Measurements from ENCODE around the gene PHF2.

The PHF2 gene

DNA sequence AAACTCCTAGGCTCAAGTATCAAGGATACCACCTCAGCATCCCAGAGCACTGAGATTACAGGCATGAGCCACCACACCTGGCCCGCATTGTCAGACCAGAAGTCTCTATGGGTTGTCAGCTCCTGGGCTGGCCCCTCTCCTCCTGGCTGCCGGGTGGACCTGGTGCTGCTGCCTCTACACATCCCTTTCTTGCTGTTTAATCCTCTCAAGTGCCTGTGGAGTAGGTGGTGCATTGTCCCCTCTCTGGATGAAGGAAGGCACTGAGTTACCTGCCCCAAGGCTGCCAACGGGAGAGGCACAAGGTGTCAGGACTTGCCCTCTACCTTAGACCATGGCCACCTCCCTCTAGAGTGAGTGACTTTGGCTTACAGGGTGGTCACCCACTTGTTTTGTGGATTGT is 37.4 kb downstream of the PHF2 start:
- TF ChIP-seq ZNF274 (IDR thresholded peaks at IDR 0.05; ENCODE audit: low read depth, low read length) = no peak
- no peak overlapping the region for H3K4me3 ChIP-seq (ENCODE audit: low read length)

DNA sequence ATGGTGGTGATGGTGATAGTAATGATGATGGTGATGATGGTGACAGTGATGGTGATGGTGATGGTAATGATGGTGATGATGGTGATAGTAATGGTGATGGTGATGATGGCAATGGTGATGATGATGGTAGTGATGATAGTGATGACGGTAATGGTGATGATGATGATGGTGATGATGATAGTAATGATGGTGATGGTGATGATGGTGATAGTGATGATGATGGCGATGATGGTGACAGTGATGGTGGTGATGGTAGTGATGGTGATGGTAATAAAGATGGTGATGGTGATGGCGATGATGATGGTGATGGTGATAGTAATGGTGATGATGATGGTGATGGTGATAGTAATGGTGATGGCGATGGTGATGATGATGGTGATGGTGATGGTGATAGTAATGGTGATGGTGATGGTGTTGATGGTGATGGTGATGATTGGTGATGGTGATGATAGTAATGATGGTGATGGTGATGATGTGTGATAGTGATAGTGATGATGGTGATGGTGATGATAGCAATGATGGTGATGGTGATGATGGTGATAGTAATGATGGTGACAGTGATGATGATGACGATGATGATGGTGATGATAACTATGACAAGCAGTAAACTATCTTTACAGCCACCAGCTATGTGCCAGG is 38.6 kb downstream of the PHF2 start:
- no peak for TF ChIP-seq ZNF274 (IDR thresholded peaks at IDR 0.05; ENCODE audit: low read depth, low read length)
- no peak overlapping the region for H3K4me3 ChIP-seq (ENCODE audit: low read length)

DNA sequence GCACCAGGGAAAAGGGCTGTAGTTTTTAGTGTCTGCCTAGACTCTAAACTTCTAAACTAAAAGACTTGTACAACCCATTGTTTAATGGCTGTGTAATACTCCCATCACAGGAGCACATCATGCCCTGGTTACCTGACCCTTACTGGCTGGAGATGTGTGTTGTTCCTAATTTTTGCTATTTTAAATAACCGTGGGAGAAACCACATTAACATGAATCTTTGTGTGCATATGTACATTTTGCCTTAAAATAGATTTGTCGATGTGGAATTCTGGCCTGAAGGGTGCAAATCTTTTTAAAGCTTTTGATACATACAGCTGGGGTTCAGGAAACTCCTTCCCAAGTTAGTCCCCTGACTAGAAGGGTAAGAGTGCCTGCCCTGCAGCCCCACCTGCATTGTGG is 39.7 kb downstream of the PHF2 start:
- no peak overlapping the region for H3K4me3 ChIP-seq (ENCODE audit: low read length)
- no peak for TF ChIP-seq ZNF274 (IDR thresholded peaks at IDR 0.05; ENCODE audit: low read depth, low read length)

DNA sequence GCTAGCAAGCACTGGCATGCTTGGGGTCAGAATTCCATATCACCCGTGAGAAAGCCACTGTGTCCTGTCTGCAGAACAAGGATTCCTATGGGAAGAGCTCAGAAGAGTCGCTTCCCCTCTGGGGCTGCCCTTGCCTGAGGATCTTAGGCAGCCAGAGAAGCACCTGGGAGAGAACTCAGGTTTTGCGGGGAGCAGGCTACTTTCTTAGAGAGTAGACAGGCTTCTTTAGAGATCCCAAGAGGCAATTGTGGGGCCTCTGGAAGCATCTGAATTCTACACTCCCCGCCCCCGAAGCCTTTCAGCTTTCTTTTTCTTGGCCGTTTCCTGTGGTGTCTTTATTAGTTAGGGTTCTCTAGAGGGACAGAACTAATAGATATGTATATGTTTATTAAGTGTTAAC is 40.9 kb downstream of the PHF2 start:
- TF ChIP-seq ZNF274 (IDR thresholded peaks at IDR 0.05; ENCODE audit: low read depth, low read length) = no peak
- H3K4me3 ChIP-seq (ENCODE audit: low read length) = no peak overlapping the region

DNA sequence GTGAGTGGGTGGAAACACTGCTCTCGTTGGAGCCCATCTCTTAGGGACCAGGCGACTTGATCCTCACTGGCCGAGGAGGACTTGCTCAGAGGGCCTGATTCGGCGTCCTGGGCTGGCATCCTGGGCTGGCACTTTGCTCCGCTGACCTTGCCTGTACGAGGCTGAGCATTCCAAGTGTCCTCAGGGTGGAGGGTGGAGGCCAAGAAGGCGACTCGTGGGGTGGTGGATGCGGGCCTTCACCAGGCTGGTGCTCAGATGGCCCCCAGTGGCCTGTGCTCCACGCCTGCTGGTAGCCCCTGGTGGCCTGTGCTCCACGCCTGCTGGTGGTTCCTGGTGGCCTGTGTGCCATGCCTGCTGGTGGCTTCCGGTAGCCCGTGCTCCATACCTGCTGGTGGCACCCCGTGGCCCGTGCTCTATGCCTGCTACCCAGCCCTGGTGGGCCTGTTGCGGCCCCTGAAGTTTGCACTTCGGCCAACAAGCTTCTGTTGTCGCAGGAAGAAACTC is 42.9 kb downstream of the PHF2 start:
- TF ChIP-seq ZNF274 (IDR thresholded peaks at IDR 0.05; ENCODE audit: low read depth, low read length) = no peak
- H3K4me3 ChIP-seq (ENCODE audit: low read length) = no peak overlapping the region

DNA sequence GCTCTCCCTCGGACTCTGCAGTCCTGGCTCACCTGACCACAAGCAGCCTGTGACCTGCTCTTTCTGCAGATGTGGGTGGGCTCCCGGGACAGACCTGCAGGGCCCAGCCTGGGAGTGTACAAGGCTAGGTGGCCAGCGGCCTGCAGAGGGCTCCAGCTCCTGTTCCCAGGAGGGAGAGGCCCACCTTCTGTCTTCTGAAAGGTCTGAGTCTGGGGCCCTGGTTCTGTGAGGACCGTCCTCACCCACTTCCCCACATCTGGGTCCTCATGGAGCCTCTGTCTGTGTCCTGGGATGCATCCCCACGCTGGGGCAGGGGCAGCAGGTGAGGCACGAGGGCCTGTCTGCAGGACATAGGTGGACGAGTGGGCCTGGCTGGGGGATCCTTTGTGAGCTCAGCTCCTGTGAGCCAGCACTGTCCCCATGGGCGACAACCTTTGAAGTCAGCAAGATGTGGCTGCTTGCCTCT is 43.7 kb downstream of the PHF2 start:
- TF ChIP-seq ZNF274 (IDR thresholded peaks at IDR 0.05; ENCODE audit: low read depth, low read length) = no peak
- H3K4me3 ChIP-seq (ENCODE audit: low read length) = no peak overlapping the region

DNA sequence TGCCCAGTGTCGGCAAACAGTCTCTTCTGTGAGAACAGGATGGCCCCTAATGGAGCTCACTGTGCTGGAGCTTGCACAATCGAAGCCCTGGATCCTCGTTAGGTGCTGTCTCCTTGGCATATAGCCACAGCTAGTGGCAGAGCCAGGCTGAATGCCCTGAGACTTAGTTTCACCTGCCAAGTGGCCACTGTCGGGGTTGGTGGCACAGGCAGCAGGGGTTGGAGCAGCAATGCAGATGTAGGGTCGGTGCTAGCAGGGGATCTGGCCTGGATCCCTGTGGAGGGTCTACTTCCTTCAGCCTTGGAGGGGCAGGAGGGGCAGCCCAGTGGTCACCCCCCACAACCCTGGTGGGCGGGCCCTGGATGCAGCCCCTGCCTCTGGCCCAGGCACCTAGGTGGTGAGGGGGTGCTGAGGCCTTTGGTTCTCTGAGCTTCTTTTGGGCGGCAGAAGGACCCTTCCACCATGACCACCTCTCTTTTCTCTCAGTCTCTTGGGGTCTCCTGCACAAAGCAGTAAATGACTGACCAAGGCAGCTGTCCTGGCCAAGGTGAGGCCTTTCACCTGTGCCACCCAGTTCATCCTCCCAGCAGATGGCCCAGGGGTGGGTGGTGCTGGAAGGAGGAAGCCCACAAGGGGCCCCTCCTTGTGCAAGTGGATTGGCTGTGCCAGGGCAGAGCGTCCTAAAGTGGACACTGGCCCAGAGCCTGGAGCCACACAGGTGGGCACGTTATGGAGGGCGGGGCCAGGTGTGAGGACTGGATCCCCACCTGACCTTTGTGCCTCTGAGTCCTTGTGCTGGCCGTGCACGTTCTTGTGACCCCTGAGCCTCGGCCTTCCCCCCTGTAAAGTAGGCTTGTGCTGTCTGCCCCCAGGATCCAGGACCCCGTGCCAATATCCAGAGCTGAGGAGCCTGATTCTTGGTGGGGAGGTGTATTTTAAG is 44.8 kb downstream of the PHF2 start:
- H3K4me3 ChIP-seq (ENCODE audit: low read length) = no peak overlapping the region
- TF ChIP-seq ZNF274 (IDR thresholded peaks at IDR 0.05; ENCODE audit: low read depth, low read length) = no peak

DNA sequence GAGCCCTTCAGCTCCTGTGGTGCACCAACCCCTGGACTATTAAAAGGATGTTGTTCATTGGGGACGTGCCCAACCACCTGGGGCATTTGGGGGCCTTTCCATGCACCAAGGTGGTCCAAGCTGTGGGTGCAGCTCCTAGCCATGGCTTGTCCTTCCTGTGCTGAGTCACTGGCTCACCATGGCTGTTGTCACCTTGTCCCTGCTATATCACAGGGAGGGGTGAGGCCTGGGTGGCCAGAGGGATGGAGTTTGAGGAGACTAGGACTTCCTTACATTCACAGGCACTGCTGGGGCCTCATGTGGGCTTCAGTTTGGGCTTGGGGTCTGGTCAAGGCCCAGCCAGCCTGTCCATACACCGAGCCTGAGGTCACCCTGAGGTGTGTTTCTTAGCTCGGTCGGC is 45.5 kb downstream of the PHF2 start:
- no peak overlapping the region for H3K4me3 ChIP-seq (ENCODE audit: low read length)
- no peak for TF ChIP-seq ZNF274 (IDR thresholded peaks at IDR 0.05; ENCODE audit: low read depth, low read length)

DNA sequence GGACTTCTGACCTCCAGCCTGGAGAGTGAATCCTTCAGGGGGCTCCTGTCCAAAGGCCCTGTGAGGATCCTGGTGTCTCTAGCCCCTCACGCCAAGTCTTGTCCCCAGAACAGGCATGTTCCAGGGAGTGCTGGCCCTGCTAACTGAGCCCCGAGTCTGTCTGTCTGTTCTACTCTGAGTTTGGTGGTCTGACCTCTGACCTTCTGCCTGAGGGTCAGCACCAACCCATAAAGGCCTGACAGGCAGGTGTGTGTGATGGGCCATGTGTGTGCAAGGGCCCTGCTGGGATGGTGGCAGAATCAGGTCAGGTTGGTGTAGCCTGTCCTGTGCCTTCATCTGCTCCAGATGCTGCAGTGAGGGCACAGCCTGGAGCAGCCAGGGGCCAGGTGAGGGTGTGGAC is 46.3 kb downstream of the PHF2 start:
- no peak for TF ChIP-seq ZNF274 (IDR thresholded peaks at IDR 0.05; ENCODE audit: low read depth, low read length)
- no peak overlapping the region for H3K4me3 ChIP-seq (ENCODE audit: low read length)

DNA sequence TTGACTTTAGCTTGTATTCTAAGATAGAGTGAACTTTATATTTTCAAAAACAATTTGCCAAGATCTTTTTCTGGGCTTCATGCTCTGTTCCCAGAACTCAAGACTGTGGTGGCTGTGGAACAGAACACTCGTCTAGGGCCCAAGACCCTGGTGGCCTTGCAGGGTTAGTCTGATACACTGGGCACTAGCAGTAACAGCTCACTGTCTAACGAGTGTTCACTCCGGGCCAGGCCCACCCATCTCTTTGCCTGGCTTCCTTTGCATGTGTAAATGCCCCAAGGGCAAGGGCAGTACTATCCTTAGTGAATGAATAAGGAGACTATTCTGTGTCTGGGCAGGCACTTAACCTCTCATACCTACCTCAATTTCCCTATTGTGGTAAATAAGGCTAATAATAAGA is 47.4 kb downstream of the PHF2 start:
- no peak overlapping the region for H3K4me3 ChIP-seq (ENCODE audit: low read length)
- TF ChIP-seq ZNF274 (IDR thresholded peaks at IDR 0.05; ENCODE audit: low read depth, low read length) = no peak

DNA sequence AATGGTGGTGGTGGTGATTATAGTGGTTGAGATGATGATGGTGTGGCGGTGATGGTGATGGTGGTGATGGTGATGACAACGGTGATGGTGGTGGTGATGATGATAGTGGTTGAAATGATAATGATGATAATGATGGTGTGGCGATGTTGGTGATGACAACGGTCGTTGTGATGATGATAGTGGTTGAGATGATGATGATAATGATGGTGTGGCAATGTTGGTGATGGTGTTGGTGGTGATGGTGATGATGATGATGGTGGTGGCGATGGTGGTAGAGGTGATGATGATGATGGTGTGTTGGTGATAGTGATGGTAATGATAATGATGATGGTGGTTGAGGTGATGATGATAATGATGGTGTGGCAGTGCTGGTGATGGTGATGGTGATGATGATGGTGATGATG is 48.0 kb downstream of the PHF2 start:
- TF ChIP-seq ZNF274 (IDR thresholded peaks at IDR 0.05; ENCODE audit: low read depth, low read length) = no peak
- no peak overlapping the region for H3K4me3 ChIP-seq (ENCODE audit: low read length)

DNA sequence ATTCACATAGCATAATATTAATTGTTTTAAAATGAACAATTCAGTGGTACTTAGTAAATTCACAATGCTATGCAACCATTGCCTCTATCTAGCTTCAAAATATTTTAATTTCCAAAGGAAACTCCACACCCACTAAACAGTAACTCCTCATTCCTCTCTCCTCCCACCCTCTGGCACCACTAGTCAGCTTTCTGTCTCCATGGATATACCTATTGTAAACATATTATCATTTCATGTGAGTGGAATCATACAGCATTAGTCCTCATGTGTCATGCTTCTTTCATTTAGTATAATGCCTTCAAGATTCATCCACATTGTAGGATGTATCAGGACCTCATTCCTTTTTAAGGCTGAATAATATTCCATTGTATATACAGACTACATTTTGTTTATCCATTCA is 48.6 kb downstream of the PHF2 start:
- no peak for TF ChIP-seq ZNF274 (IDR thresholded peaks at IDR 0.05; ENCODE audit: low read depth, low read length)
- H3K4me3 ChIP-seq (ENCODE audit: low read length) = no peak overlapping the region

DNA sequence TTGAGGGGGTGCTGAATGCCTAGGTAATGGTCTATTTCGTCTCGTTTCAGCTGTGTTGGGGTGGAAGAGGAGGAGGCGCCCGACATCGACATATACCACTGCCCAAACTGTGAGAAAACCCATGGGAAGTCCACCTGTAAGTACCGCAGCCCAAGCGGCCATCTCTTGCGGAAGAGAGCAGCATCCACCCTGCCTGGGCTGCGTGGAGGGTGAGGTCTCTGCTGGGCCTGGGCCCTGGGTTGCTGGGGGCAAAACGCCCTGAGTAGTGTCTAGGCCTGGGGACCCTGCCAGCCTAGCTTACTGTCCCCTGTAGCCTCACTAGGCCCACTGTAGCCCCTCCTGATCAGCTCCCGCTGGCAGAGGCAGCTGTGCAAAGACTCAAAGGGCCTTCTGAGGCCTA is 53.5 kb downstream of the PHF2 start:
- TF ChIP-seq ZNF274 (IDR thresholded peaks at IDR 0.05; ENCODE audit: low read depth, low read length) = no peak
- no peak overlapping the region for H3K4me3 ChIP-seq (ENCODE audit: low read length)

DNA sequence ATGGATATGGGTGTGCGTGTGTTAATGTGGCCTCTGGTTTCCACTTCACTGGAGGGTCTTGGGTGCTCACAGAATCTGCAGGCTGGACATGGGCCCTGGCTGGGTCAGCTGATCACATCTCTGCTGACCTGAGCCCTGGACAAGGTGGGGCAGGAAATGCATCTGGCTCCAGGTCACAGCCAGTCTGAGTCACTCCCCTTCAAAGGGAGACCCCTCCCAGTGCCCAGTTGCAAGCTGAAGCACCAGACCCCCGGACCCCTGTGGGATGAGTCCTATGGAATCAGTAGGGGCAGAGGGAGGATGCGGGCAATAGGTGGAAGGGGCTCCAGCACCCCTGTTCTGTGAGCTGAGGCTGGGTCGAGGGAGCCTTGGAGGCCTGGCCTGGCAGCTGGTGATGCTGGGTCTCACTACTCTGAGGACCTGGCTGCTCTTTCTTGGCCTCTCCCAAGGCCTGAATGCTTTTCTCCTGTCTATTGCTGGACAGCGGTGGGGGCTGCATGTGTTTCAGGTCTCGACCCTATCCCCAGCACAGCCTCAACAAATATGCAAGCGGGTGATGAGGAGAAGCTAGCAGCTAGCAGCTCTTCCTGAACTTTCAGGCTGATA is 54.5 kb downstream of the PHF2 start:
- no peak overlapping the region for H3K4me3 ChIP-seq (ENCODE audit: low read length)
- TF ChIP-seq ZNF274 (IDR thresholded peaks at IDR 0.05; ENCODE audit: low read depth, low read length) = no peak

All from GM08714 (cell line).